ENCODE measurements around the gene MSRB3.

Gene MSRB3

GRCh38 chr12:65501093-65501621, 222.7 kb downstream of the MSRB3 start:
- no peak for DNase-seq

DNA sequence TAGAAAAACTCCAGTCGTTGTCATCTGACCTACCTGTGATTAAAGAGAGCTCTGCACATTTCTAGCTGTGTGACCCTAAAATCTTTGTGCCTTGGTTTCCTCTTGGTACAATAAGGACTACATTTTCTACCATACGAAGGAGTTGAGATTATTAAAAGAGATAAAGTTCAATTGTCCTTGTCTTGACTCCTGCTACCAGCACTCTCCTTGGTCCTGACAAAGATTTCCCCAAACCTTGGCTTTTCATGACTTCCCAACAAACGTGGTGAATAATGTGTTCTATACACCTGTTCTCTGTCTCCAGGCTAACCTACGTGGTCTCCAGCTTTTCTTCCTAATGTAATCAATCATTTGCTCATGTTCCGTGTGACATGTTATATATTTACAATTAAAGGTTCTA, 223.5 kb downstream of the MSRB3 start:
- no peak for DNase-seq

- DNase-seq, result no peak
Measured at GRCh38 chr12:65504417-65504816, 225.9 kb downstream of the MSRB3 start.

- DNase-seq, result no peak
Measured at GRCh38 chr12:65505386-65506121, 227.1 kb downstream of the MSRB3 start.

DNA sequence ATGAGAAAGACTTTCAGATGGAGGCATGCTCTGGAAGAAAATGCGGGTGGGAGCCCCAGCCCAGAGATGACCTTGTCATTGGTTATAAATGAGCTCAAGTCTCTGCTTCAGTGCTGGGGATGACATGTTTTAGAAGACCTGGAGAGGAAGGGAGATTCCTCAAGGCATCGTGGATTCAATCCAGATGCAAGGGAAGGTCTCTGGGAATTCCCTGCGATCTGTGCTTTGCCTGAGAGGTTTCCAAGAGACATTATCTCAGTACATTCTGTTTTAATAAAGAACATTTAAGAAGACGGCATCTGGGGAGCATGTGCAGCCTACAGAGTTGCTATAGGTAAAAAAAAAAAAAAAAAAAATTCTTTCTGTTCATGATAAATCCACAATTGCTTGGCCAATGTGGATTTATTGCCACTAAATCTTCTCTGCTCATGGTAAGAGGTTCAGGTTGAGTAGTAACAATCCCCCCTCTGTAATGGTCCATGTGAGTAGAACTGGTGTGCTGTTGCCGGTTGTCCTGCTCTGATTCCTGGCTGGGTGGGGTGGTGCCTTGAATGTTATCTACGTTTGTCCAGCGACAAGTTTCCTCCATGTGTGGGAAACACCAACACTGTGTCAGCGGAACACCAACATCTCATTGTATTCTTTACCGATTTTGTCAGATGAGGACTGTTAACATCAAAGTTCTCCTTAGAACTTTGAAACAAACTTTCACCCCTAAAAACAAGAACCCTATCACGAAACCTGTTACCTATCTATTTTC, 230.0 kb downstream of the MSRB3 start:
- DNase-seq, result no peak

GRCh38 chr12:65510007-65510406, 231.5 kb downstream of the MSRB3 start:
- no peak for DNase-seq

DNA sequence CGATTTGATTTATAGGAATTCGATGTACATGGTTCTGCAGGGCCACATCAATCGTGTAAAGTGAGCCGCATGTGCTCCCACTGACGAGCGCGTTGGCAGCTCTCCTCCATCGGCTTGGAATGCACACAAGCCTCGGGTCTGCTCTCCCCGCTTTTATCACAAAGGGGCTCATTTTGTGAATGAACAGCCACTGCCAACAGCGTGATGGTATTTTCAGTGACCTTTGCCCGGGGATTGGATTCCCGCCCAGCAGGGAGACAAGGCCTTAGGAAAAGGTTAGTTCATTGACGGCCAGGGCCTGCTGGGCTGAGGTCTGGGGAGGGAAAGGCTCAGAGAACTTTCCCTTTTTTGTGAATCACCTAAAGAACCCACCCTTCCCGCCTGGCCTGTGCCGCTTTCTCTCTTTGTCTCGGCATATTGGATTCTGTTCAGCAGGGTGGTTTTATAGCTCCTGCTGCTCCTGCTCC, 232.1 kb downstream of the MSRB3 start:
- DNase-seq, result no peak

- no peak for DNase-seq
Measured at GRCh38 chr12:65511134-65511834, 232.8 kb downstream of the MSRB3 start.

GRCh38 chr12:65511912-65512311, 233.4 kb downstream of the MSRB3 start:
- DNase-seq, result no peak
